ENCODE data around the gene PTBP2. TPM values are rescaled to one million over a fixed set of nuclear protein-coding genes. Genes with fewer than 3 reads are reported as not detected.

PTBP2 gene
- 1 to 10 TPM; 1.8 to 2.4 (median 1.9) TPM for polyA plus RNA-seq

- DNase-seq: peak; percentile 84 to 85 (median 84)
- H3K27ac Mint-ChIP-seq: peak within 1 kb of the TSS; percentile 80 to 97 (median 94)
- H3K9me3 Mint-ChIP-seq: no peaks in the 10 kb centered on the region
- H3K27me3 Mint-ChIP-seq (ENCODE audit: low read depth in 3 of 3): peaks cover 0 to 9% (median 4%) of the 10 kb centered on the region in 3 donors
- H3K4me1 Mint-ChIP-seq: peaks cover 26 to 34% of the 10 kb centered on the region in 2 donors
- peak within 1 kb of the TSS; percentile 93 to 99 (median 98) for H3K4me3 Mint-ChIP-seq
- peaks cover 3 to 6% (median 4%) of the 10 kb centered on the region in 3 donors for H3K36me3 Mint-ChIP-seq
Observed at GRCh38 chr1:96721416-96722160, at the start of gene PTBP2. Gene PTBP2, plus strand, starts transcription at chr1:96721784. Its CDS starts 81 bp downstream, at chr1:96721865.

DNA sequence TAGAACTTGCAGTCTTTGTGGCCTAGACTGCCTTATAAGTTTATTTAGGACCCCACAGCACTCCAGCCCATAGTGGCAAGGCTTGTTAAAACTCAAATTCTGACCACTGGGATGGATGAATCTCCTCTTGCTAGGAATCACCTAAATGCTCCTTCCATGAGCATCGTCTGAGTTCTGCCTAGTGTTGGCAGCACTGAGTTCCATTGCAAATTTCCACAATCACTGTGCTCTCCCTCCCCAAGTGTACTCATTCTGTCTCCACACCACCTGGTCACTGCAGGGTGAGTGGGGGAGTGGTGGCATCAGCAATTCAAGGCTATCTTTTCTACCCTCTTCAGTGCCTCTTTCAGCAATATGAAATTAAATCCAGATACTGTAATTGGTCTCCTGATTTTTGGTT lies 46.7 kb upstream of the PTBP2 start:
- Mint-ChIP-seq H3K4me3 (no peak overlapping the region), H3K9me3 (peaks cover 11 to 34% (median 16%) of the 10 kb centered on the region in 6 donors), H3K27me3 (ENCODE audit: low read depth in 3 of 3) (no peaks in the 10 kb centered on the region), H3K4me1 (no peaks in the 10 kb centered on the region), H3K36me3 (peaks cover 0 to 5% (median 0%) of the 10 kb centered on the region in 3 donors), H3K27ac (no peak overlapping the region)
- no peak for DNase-seq

DNA sequence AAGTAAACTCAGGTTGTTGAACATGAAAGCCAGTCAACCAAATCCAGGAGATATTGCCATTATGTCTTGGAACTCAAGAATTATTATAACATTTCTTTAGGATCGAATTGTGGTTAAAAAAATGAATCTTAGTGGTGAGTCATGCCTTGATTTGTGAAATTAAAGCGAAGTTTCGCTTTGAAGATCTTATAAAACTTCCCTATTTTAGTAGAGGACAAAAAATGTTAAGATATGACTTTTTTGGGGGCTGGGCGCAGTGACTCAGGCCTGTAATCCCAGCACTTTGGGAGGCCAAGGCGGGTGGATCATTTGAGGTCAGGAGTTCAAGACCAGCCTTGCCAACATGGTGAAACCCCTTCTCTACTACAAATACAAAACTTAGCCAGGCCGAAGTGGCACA lies 39.5 kb upstream of the PTBP2 start:
- peaks cover 0 to 4% (median 2%) of the 10 kb centered on the region in 3 donors for H3K27me3 Mint-ChIP-seq (ENCODE audit: low read depth in 3 of 3)
- no peaks in the 10 kb centered on the region for H3K4me1 Mint-ChIP-seq
- DNase-seq: no peak
- no peak overlapping the region for H3K27ac Mint-ChIP-seq
- no peaks in the 10 kb centered on the region for H3K36me3 Mint-ChIP-seq
- H3K4me3 Mint-ChIP-seq: no peak overlapping the region
- H3K9me3 Mint-ChIP-seq: peaks cover 0 to 8% (median 1%) of the 10 kb centered on the region in 6 donors

DNA sequence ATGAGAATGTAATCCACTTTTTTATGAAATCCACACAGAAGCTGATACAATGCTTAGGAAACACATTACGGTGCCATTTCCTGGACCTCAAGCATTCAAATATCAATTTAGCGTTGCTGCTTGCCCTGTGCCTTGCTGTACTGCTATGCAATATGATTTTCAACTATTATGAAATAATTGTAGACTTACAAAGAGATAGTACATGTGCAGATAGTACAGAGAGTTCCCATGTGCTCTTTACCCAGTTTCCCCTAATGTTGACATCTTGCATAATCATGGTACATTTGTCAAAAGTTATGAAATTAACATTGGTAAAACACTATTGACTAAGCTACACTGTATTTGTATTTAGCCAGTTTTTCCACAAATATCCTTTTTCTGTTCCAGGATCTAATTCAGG lies 37.7 kb upstream of the PTBP2 start:
- Mint-ChIP-seq H3K36me3 (no peaks in the 10 kb centered on the region), H3K27ac (no peak overlapping the region), H3K27me3 (ENCODE audit: low read depth in 3 of 3) (peaks cover 0 to 4% (median 2%) of the 10 kb centered on the region in 3 donors), H3K4me3 (no peak overlapping the region), H3K9me3 (peaks cover 0 to 6% (median 0%) of the 10 kb centered on the region in 6 donors), H3K4me1 (no peaks in the 10 kb centered on the region)
- no peak for DNase-seq

GRCh38 chr1:96684744-96685143 lies 36.8 kb upstream of the PTBP2 start:
- Mint-ChIP-seq H3K27ac (no peak overlapping the region), H3K9me3 (peaks cover 0 to 4% (median 0%) of the 10 kb centered on the region in 6 donors), H3K4me1 (no peaks in the 10 kb centered on the region), H3K4me3 (no peak overlapping the region), H3K36me3 (no peaks in the 10 kb centered on the region), H3K27me3 (ENCODE audit: low read depth in 3 of 3) (peaks cover 0 to 4% (median 2%) of the 10 kb centered on the region in 3 donors)
- no peak for DNase-seq

DNA sequence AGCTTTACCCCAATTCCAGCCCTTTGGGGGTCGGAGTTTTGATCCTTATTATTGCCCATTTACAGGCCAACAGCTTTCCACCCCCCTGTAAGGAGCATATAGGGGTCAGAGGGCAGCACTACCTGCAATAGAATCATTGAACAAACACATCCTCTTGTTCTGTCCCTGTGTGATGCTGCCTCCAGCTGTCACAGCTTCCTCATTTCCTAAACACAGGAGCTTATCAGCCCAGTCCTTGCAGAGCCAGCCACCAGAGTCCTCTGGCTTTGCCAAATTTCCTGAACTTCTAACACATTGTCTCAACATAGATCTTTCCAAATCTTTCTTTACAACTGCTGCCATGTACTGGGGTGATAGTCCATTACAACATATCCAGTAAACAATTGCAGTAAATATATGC lies 32.8 kb upstream of the PTBP2 start:
- H3K36me3 Mint-ChIP-seq: no peaks in the 10 kb centered on the region
- peaks cover 0 to 5% (median 0%) of the 10 kb centered on the region in 6 donors for H3K9me3 Mint-ChIP-seq
- no peak overlapping the region for H3K4me3 Mint-ChIP-seq
- peaks cover 0 to 2% (median 0%) of the 10 kb centered on the region in 3 donors for H3K27me3 Mint-ChIP-seq (ENCODE audit: low read depth in 3 of 3)
- no peak for DNase-seq
- no peaks in the 10 kb centered on the region for H3K4me1 Mint-ChIP-seq
- no peak overlapping the region for H3K27ac Mint-ChIP-seq

DNA sequence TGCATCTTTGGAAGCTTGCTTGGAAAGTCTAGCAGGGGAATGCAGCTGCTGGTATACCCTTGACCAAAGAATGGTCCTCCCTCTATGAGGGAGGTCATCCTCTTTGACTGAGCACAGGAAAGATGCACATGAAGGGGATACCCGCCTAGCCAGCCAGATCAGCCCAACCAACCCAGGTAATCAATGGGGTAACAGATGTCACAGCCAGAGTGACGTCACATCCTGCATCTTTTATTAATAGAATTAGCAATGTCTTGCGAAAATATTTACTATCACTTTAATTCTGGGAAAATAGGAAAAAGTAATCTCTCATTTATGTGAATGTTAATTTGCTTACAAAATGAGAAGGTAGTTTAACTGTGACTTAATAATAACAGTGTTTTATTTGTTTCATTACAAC lies 25.6 kb upstream of the PTBP2 start:
- H3K4me1 Mint-ChIP-seq: no peaks in the 10 kb centered on the region

DNA sequence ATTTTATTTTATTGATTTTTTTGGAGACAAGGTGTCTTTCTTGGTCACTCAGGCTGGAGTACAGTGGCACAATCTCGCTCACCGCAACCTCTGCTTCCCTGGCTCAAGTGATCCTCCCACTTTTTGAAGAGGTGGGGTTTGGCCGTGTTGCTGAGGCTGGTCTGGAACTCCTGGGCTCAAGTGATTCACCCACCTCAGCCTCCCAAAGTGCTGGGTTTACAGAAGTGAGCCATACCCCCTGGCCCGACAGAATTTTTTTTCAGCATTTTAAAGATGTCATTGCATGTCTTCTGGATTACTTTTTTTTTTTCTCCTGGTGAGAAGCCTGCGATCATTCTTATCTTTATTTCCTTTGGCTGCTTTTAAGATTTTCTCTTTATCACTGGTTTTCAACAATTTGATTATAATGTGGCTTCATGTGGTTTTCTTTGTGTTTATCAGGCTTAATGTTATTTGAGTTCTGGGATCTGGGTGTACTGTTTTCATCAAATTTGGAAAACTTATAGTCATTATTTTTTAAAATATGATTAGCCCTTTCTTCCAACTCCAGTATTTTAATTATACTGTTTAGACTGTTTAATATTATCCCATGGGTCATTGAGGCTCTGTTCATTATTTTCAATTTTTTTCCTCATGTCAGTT lies 23.1 kb upstream of the PTBP2 start:
- Mint-ChIP-seq H3K27me3 (ENCODE audit: low read depth in 3 of 3) (peaks cover 1 to 15% (median 4%) of the 10 kb centered on the region in 3 donors), H3K4me1 (no peaks in the 10 kb centered on the region), H3K9me3 (peaks cover 0 to 8% (median 0%) of the 10 kb centered on the region in 6 donors), H3K36me3 (peaks cover 0 to 5% (median 0%) of the 10 kb centered on the region in 3 donors), H3K27ac (no peak overlapping the region), H3K4me3 (no peak overlapping the region)
- no peak for DNase-seq

More for the DNA sequence above, 25.6 kb upstream of the PTBP2 start:
- Mint-ChIP-seq H3K36me3 (peaks cover 0 to 5% (median 0%) of the 10 kb centered on the region in 3 donors), H3K27me3 (ENCODE audit: low read depth in 3 of 3) (peaks cover 1 to 9% (median 4%) of the 10 kb centered on the region in 3 donors), H3K27ac (no peak overlapping the region), H3K9me3 (peaks cover 0 to 8% (median 2%) of the 10 kb centered on the region in 6 donors), H3K4me3 (no peak overlapping the region)
- no peak for DNase-seq

DNA sequence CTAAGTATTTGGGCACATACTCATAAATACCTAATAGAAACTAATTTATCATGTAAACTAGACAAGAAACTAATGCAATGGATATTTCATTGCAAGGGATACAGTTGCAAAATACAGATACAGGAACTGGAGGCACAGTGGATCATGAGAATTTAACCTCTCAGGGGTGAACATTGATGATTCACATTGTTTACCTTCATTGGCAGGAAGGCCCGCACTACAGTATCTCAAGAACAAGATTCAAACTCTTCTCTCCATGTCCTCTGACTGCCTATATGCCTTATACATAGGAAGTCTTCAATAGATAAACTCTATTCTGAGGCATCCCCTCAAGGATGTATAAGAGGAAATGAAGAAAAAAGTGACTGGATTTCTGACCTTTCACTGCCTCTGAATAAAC lies 18.4 kb upstream of the PTBP2 start:
- peaks cover 0 to 5% (median 0%) of the 10 kb centered on the region in 3 donors for H3K36me3 Mint-ChIP-seq
- no peaks in the 10 kb centered on the region for H3K4me1 Mint-ChIP-seq
- no peak overlapping the region for H3K4me3 Mint-ChIP-seq
- no peak for DNase-seq
- peaks cover 1 to 17% (median 2%) of the 10 kb centered on the region in 3 donors for H3K27me3 Mint-ChIP-seq (ENCODE audit: low read depth in 3 of 3)
- H3K27ac Mint-ChIP-seq: no peak overlapping the region
- peaks cover 0 to 8% (median 0%) of the 10 kb centered on the region in 6 donors for H3K9me3 Mint-ChIP-seq

DNA sequence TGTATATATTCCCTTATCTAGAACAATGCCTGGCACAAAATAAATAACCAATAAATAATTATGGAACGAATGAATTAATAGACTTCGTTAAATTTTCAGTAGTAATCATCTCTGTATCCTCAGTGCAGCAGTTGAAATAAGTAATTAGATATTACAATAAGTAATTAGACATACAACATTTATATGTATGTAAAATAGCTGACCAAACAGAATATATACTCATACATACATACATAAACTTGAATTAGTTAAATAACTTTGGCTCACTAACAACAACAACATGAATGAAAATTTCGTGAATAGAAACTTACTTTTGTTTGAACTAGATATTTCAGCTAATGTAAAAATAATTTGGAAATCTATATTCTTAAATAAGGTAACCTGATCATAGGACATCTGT lies 14.6 kb upstream of the PTBP2 start:
- H3K36me3 Mint-ChIP-seq: no peaks in the 10 kb centered on the region
- peaks cover 0 to 3% (median 2%) of the 10 kb centered on the region in 3 donors for H3K27me3 Mint-ChIP-seq (ENCODE audit: low read depth in 3 of 3)
- no peaks in the 10 kb centered on the region for H3K9me3 Mint-ChIP-seq
- DNase-seq: no peak
- H3K4me3 Mint-ChIP-seq: no peak overlapping the region
- H3K4me1 Mint-ChIP-seq: no peaks in the 10 kb centered on the region
- no peak overlapping the region for H3K27ac Mint-ChIP-seq

- H3K9me3 Mint-ChIP-seq: no peaks in the 10 kb centered on the region
- DNase-seq: no peak
- H3K4me1 Mint-ChIP-seq: no peaks in the 10 kb centered on the region
- H3K36me3 Mint-ChIP-seq: no peaks in the 10 kb centered on the region
- H3K27ac Mint-ChIP-seq: no peak overlapping the region
- no peak overlapping the region for H3K4me3 Mint-ChIP-seq
- H3K27me3 Mint-ChIP-seq (ENCODE audit: low read depth in 3 of 3): peaks cover 0 to 2% (median under 1%) of the 10 kb centered on the region in 3 donors
Observed at GRCh38 chr1:96708482-96708881, 13.1 kb upstream of the PTBP2 start.

DNA sequence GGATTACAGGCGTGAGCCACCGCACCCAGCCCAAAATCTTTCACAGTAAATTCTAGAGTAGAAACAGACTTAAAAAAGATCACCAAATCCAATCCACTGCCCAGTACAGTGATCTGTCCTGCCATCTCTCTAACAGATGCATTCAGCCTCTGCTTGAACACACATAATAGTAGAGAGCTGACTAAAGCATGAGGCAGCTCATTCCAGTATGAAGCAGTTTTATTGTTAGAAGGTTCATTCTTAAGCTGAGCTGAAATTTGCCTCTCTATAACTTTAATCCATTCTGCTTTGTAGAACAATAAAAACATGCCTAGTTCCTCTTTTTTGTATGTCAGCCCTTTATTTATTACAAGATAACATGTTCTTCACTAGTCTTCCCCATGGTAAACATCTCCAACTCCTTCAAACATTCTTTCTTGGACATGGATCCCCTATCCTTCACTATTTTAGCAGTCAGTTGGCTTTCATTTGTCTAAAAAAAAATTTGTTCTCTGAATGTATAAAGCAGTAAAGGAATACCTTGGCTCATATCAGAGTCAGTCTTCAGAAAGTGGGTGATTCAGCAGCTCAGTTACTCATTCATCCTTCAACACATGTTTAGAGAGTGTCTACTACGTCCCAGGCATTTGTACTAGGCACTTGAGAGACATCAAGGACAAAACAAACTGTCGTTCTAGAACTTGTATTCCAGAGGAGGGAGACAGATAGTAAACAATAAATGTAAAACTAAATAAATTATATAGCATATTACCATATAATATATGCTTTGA lies 10.7 kb upstream of the PTBP2 start:
- Mint-ChIP-seq H3K9me3 (peaks cover 0 to 2% (median 0%) of the 10 kb centered on the region in 6 donors), H3K36me3 (no peaks in the 10 kb centered on the region), H3K27ac (no peak overlapping the region), H3K4me1 (no peaks in the 10 kb centered on the region), H3K27me3 (ENCODE audit: low read depth in 3 of 3) (peaks cover 2 to 8% (median 5%) of the 10 kb centered on the region in 3 donors), H3K4me3 (no peak overlapping the region)
- no peak for DNase-seq

DNA sequence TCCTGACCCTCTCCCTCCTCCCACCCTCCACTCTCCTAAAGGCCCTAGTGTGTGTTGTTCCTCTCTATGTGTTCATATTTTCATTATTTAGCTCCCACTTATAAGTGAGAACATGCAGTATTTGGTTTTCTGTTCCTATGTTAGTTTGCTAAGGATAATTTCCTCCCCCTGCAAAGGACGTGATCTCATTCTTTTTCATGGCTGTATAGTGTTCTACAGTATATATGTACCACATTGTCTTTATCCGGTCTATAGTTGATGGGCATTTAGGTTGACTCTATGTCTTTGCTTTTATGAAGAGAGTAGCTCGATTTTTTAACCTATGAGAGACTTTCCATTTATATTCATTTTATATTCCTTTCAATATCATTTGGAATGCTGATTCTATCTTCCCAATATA lies 7.9 kb upstream of the PTBP2 start:
- H3K9me3 Mint-ChIP-seq: peaks cover 0 to 2% (median 0%) of the 10 kb centered on the region in 6 donors
- H3K36me3 Mint-ChIP-seq: no peaks in the 10 kb centered on the region
- no peak overlapping the region for H3K27ac Mint-ChIP-seq
- H3K4me3 Mint-ChIP-seq: no peak overlapping the region
- H3K4me1 Mint-ChIP-seq: no peaks in the 10 kb centered on the region
- DNase-seq: no peak
- H3K27me3 Mint-ChIP-seq (ENCODE audit: low read depth in 3 of 3): peaks cover 2 to 8% (median 6%) of the 10 kb centered on the region in 3 donors
